Measurements from ENCODE around the gene FANCD2OS.
"Not testable (repeated sequence)": the region's sequence is repeated elsewhere in the genome, so short reads cannot be mapped to it uniquely, and the experiment has no call there.

FANCD2OS gene

GRCh38 chr3:10108091-10108490, at the start of gene FANCD2OS:
Gene FANCD2OS (minus strand): TSS chr3:10108255. CDS start chr3:10104774, 3,481 bp downstream.
- no peak for DNase-seq (ENCODE audit: low spot score)

DNA sequence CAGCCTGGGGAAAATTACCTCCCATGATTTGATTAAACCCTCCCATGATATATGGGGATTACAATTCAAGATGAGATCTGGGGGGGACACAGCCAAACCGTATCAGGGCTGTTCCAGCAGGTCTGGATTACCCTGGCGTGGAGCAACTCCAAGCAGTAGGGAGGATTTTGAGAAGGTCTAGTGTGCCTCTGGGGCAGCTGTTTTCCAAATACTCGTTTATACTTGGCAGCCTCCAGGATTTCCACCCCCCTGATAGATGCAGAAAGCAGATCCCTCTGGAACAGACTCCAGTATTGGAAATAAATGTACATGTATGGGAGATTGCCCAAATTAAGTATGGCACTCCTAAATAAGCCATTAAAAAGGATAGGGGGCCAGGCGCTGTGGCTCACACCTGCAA, 49.0 kb upstream of the FANCD2OS start:
- DNase-seq (ENCODE audit: low spot score), result no peak

GRCh38 chr3:10155658-10156057, 47.6 kb upstream of the FANCD2OS start:
- DNase-seq (ENCODE audit: low spot score), result no peak

DNA sequence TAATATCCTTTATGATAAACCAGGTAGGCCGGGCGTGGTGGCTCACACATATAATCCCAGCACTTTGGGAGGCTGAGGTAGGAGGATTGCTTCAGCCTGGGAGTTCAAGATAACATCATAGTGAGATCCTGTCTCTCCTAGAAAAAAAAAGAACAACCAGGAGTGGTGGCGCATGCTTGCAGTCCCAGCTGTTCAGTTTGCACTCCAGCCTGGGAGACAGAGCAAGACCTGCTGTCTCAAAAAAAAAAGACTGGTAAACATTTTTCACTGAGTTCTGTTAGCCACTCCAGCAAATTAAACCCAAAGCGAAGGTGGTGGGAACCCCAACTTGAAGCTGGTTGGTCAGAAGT, 47.0 kb upstream of the FANCD2OS start:
- DNase-seq (ENCODE audit: low spot score), result no peak

GRCh38 chr3:10154335-10155122, 46.5 kb upstream of the FANCD2OS start:
- DNase-seq (ENCODE audit: low spot score), result no peak

GRCh38 chr3:10150987-10151386, 42.9 kb upstream of the FANCD2OS start:
- no peak for DNase-seq (ENCODE audit: low spot score)

GRCh38 chr3:10149226-10149625, 41.2 kb upstream of the FANCD2OS start:
- DNase-seq (ENCODE audit: low spot score), result no peak

GRCh38 chr3:10145685-10146084, 37.6 kb upstream of the FANCD2OS start:
- no peak for DNase-seq (ENCODE audit: low spot score)

DNA sequence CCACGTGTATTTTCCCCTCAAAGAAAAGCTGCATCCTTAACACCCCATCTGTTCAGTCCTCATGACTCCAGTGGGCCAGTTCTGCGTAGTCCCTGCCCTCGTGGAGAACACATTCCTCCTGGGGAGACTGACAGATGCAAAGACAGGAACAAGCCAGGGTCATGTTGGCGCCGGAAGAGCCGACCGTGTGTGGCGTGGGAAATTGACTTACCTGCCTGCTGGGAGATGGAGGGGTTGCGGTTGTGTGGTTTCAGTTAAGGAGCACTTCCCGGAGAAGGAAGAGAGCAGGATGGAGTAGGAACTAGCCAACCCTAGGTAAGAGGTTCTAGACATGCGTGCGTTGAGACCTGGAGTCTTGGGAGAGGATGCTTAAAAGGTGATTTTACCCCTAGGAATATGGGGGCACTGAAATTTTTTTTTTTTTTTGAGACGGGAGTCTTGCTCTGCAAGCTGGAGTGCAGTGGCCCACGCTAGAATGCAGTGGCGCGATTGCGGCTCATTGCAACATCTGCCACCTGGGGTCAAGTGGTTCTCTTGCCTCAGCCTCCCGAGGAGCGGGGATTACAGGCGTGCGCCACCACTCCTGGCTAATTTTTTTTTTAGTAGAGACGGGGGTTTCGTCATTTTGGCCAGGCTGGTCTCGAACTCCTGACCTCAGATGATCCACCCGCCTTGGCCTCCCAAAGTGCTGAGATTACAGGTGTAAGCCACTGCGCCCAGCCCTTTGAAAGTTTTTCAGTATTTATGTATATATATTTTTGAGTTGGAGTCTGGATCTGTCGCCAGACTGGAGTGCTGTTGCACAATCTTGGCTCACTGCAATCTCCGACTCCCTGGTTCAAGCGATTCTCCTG, 34.9 kb upstream of the FANCD2OS start:
- DNase-seq (ENCODE audit: low spot score), result no peak

DNA sequence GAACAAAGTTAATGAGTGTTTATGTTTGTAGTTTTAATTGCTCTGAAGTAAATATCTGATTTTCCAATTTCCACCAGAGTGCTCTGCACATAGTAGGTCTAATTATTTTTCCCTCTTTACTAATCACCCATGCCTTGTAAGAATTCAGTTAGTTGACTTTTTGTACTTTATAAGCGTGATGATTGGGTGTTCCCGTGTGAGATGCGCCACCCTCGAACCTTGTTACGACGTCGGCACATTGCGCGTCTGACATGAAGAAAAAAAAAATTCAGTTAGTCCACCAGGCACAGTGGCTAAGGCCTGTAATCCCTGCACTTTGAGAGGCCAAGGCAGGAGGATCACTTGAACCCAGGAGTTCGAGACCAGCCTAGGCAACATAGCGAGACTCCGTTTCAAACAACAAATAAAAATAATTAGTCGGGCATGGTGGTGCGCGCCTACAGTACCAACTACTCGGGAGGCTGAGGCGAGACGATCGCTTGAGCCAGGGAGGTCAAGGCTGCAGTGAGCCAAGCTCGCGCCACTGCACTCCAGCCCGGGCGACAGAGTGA, 33.0 kb upstream of the FANCD2OS start:
- no peak for DNase-seq (ENCODE audit: low spot score)

GRCh38 chr3:10137178-10137577, 29.1 kb upstream of the FANCD2OS start:
- no peak for DNase-seq (ENCODE audit: low spot score)

DNA sequence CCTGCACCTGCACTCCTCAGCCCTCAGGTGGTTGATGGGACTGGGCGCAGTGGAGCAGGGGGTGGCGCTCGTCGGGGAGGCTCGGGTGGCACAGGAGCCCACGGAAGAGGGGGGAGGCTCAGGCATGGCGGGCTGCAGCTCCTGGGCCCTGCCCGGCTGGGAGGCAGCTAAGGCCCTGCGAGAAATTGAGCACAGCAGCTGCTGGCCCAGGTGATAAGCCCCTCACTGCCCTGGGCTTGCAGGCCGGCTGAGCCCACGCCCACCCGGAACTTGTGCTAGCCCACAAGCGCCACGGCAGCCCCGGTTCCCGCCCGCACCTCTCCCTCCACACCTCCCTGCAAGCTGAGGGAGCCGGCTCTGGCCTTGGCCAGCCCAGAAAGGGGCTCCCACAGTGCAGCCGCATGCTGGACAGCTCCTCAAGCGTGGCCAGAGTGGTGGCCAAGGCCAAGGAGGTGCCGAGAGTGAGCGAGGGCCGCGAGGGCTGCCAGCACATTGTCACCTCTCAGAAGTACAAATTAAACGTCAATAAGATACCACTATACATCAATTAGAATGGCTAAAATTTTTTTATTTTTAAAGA, 28.5 kb upstream of the FANCD2OS start:
- DNase-seq (ENCODE audit: low spot score), result no peak

DNA sequence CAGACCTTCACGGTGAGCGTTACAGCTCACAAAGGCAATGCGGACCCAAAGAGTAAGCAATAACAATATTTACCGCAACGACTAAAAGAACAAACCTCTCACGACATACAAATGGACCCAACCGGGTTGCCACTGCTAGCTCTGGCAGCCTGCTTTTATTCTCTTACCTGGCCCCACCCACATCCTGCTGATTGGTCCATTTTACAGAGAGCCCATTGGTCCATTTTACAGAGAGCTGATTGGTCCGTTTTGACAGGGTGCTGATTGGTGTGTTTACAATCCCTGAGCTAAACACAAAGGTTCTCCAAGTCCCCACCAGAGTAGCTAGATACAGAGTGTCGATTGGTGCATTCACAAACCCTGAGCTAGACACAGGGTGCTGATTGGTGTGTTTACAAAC, 27.8 kb upstream of the FANCD2OS start:
- not testable (repeated sequence) for DNase-seq (ENCODE audit: low spot score)

DNA sequence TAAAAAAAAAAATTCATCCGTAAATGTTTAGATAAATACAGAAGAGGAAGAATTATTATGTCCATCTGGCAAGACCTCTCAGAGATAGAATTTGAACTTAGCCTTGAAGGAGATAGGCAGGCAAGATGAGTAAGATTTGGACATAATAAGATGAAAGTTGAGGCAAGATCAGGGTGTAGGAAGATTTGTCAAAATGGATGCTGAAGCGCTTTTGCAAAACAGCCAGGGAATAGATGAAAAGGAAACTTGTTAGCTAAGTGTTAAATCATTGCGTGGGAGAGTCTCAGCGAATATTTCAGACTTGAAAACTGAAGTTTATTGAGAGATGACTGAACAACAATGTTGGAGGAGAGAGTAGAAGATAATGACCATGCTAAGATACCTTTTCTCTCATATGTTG, 14.7 kb upstream of the FANCD2OS start:
- DNase-seq (ENCODE audit: low spot score), result no peak

GRCh38 chr3:10121064-10121463, 13.0 kb upstream of the FANCD2OS start:
- no peak for DNase-seq (ENCODE audit: low spot score)

DNA sequence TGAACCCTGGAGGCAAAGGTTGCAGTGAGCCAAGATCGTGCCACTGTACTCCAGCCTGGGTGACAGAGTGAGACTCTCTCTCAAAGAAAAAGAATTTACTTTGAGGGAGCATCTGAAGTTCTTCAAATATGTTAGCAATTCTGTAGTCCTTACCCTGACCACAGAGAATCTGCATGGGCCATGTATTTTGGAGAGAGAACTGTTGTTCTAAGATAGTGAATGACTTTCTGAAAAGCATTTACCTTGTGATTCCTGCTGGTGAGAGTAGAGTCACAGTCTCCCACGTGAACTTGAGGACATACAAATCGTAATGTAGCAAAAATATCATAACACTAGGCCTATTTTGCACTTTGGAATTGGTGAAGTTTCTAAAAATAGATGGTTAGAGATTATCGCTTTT, 11.3 kb upstream of the FANCD2OS start:
- no peak for DNase-seq (ENCODE audit: low spot score)

GRCh38 chr3:10116928-10117327, 8.9 kb upstream of the FANCD2OS start:
- DNase-seq (ENCODE audit: low spot score), result no peak

GRCh38 chr3:10116138-10116460, 8.0 kb upstream of the FANCD2OS start:
- DNase-seq (ENCODE audit: low spot score), result no peak

DNA sequence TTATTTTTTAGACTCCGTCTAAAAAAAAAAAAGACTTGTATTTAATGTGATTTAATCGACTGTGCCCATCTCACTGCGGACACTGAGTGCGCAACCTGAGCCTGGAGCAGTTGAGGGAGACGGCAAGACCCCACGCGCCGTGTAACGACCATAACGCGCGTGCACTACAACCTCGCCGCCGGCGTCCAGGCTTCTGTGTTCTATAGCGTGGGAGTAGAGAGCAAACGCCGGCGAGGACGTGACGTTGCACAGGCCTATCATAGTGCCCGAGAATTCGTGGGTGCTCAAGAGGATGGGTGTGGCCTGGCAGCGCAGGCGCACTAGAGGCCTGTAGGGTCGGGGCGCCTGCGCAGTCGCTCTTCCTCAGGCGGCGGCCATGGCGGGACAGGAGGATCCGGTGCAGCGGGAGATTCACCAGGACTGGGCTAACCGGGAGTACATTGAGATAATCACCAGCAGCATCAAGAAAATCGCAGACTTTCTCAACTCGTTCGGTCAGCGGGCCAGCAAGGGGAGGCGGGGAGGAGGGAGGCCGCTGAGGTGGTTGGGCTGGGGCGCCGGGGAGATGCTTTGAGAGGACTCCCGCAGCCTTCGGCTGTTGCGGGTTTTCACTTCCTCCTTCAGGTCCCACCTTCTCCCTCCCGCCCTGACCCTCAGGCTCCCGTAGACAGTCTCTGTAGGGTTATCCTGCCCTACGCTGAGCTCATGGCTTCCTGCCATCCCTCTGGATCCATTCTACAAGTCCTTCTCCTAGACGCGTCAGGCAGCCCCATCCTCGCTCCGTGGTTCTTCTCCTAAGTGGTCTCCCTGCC, 7.5 kb upstream of the FANCD2OS start, which contains the start of gene BRK1:
Gene BRK1 (plus strand): TSS at position 350 of the 812 bp plus-strand sequence. CDS start 27 bp downstream, at position 377.
- DNase-seq (ENCODE audit: low spot score), result peak; percentile 97

GRCh38 chr3:10106919-10107318, 1.1 kb downstream of the FANCD2OS start:
- peak; percentile 42 for DNase-seq (ENCODE audit: low spot score)

- DNase-seq (ENCODE audit: low spot score), result no peak
Measured at GRCh38 chr3:10099041-10099440, 9.0 kb downstream of the FANCD2OS start.

DNA sequence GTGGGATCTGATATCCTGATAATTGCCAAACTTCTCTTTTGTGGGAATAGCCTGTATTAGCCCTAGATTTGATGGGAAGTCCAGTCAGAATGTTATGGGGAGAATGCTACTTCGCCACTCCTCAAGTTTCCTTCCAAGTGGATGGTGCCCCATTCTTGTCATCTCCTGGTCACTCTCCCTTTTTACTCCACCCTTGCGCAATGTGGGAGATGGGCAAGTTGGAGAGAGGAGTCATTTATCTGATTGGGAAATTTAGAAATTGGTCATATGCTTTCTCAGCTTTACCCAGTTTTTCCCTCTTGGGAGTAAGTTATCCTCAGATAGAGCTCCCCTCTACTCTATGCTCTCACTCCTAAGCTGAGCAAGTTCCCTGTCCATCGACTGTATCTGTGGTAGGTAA, 14.4 kb downstream of the FANCD2OS start:
- DNase-seq (ENCODE audit: low spot score), result no peak

Data from hematopoietic multipotent progenitor cell treated with erythropoietin and hydrocortisone succinate and interleukin-3 and kit ligand, for 17 days (in vitro differentiated cells).